ENCODE results near the gene TNFSF13B. TPM values are rescaled to one million over a fixed set of nuclear protein-coding genes. Genes with fewer than 3 reads are reported as not detected.

Gene TNFSF13B
- total and polyA plus RNA-seq, 9 donors = 0.88 to 5.9 (median 1.9) TPM

GRCh38 chr13:108268466-108269112, 929 bp upstream of the TNFSF13B start:
- no peaks in the 10 kb centered on the region for H3K36me3 ChIP-seq
- no peaks in the 10 kb centered on the region for H3K9me3 ChIP-seq
- no peak for DNase-seq
- no peak overlapping the region for H3K4me3 ChIP-seq
- intact Hi-C loops (cut with DNase I) = no loop called here
- no peak overlapping the region for H3K27ac ChIP-seq
- 59 to 74% (median 67%) methylated on average over 4 of the region's 4 CpGs for WGBS, 3 donors
- TF ChIP-seq EP300 (IDR thresholded peaks at IDR 0.05) = no peak
- TF ChIP-seq CTCF (IDR thresholded peaks at IDR 0.05) = no peak
- no peak for TF ChIP-seq POLR2A (IDR thresholded peaks at IDR 0.05)
- no peaks in the 10 kb centered on the region for H3K27me3 ChIP-seq
- peaks cover 1% of the 10 kb centered on the region for H3K4me1 ChIP-seq (ENCODE audit: insufficient read depth)

DNA sequence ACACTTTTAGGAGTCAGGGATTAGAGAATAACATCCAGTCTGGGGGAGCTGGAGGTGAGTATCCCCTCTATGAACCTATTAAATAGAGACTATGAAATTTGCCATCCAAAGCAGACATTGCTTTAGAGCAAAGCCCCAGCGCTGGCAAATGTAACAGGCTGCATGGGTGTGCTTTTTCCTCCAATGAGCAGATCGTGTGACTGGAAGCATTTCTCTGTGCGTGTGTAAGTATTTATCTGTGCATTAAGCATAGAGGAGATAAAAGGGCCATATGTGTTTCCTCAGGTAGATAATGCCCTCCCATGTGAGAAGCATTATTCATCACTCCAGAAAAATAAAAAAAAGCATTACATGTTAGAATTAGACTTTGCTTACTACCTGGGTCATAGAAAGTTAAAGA, 924 bp downstream of the TNFSF13B start:
- Histone ChIP-seq H3K4me3 (peak overlapping the region; percentile 35), H3K9me3 (no peaks in the 10 kb centered on the region), H3K27ac (no peak overlapping the region), H3K36me3 (no peaks in the 10 kb centered on the region), H3K27me3 (no peaks in the 10 kb centered on the region), H3K4me1 (ENCODE audit: insufficient read depth) (peaks cover 1% of the 10 kb centered on the region)
- no peak for TF ChIP-seq POLR2A (IDR thresholded peaks at IDR 0.05)
- TF ChIP-seq CTCF (IDR thresholded peaks at IDR 0.05) = no peak
- no peak for TF ChIP-seq EP300 (IDR thresholded peaks at IDR 0.05)
- intact Hi-C loops (cut with DNase I) = no loop called here
- DNase-seq = no peak
- 13 to 19% (median 17%) methylated on average over 3 of the region's 3 CpGs for WGBS, 3 donors

DNA sequence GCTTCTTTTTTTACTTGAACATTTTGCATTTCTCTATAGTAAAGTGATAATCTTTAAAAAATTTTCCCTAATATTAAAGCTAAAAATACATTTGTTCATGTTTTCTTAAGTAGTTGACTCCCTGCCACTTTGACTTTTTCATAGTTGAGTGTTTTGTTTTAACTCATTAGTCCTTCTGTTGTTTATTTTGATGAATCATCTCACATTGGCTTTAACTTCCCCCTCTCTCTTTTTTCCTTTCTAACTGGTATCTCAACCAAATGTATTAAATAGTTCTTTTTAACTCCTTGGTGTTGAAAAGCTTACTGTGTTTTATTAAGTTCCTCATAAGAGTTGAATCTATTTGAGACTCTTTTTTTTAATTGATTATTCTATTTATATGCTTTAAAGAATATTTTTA, 2.8 kb downstream of the TNFSF13B start:
- H3K9me3 ChIP-seq = no peaks in the 10 kb centered on the region
- H3K27me3 ChIP-seq = no peaks in the 10 kb centered on the region
- H3K4me3 ChIP-seq = no peak overlapping the region
- peaks cover 4% of the 10 kb centered on the region for H3K4me1 ChIP-seq (ENCODE audit: insufficient read depth)
- no peak overlapping the region for H3K27ac ChIP-seq
- no peak for DNase-seq
- TF ChIP-seq CTCF (IDR thresholded peaks at IDR 0.05) = no peak
- no peak for TF ChIP-seq POLR2A (IDR thresholded peaks at IDR 0.05)
- TF ChIP-seq EP300 (IDR thresholded peaks at IDR 0.05) = no peak
- intact Hi-C loops (cut with DNase I) = no loop called here
- H3K36me3 ChIP-seq = no peaks in the 10 kb centered on the region

DNA sequence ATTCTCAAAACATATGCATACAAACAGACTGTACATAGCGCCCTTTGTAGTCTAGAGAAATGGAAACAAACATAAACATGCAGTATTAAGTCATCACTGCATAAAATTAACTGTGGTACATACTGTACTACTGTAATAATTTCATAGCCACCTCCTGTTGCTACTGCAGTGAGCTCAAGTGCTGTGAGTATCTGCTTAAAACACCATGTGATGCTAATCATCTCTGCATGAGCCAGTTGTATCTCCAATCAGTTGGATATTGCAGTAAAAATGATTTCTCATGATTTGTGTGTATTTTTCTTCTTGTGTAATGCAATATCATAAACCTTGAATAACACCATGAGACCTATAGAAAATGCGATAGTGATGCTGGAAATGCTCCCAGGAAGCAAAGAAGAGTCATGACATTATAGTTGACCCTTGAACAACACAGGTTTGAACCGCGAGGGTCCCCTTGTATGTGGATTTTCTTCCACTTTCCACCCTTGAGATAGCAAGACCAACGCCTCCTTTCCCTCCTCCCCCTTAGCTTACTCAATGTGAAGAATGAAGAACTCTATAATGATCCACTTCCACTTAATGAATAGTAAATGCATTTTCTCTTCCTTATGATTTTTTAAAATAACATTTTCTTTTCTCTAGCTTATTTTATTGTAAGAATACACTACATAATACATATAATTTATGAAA, 4.1 kb downstream of the TNFSF13B start:
- no peak for TF ChIP-seq POLR2A (IDR thresholded peaks at IDR 0.05)
- no peak for TF ChIP-seq EP300 (IDR thresholded peaks at IDR 0.05)
- no peak for TF ChIP-seq CTCF (IDR thresholded peaks at IDR 0.05)
- 84 to 87% (median 86%) methylated on average over 5 of the region's 5 CpGs for WGBS, 3 donors
- DNase-seq = no peak

More for the DNA sequence above, 4.1 kb downstream of the TNFSF13B start:
- Histone ChIP-seq H3K27me3 (no peaks in the 10 kb centered on the region), H3K4me1 (ENCODE audit: insufficient read depth) (peaks cover 4% of the 10 kb centered on the region), H3K27ac (no peak overlapping the region), H3K36me3 (no peaks in the 10 kb centered on the region), H3K4me3 (no peak overlapping the region), H3K9me3 (no peaks in the 10 kb centered on the region)
- intact Hi-C loops (cut with DNase I) = no loop called here
